Measurements from ENCODE around the gene TUBGCP3.

TUBGCP3 gene

DNA sequence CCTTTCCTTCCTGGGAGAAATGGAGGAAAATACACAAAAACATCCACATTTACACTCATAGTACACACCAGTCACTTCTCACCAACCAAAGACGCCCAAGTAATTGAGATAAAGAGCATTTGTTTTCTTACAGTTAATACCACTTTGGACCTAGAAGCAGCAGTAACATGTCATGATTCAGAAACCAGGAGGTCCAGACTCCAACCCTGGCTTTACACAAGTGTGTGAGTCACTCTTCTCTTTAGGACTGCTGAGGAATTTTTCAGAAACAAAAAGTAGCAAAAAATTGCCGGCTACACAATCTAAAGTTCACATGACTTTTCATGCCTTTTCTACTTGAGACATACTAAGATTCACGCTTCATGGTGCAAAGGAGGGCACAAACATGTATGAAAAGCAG lies 42.1 kb downstream of the TUBGCP3 start:
- H3K4me2 ChIP-seq: no peak overlapping the region
- H3K27ac ChIP-seq: no peak overlapping the region
- H3K9me3 ChIP-seq: no peaks in the 10 kb centered on the region
- TF ChIP-seq Cebpa-rat (IDR thresholded peaks at IDR 0.05): no peak
- H4K20me1 ChIP-seq: 0 out of 2 replicates have a peak, but pooled peaks cover 10% of the 10 kb centered on the region
- H3K9ac ChIP-seq: no peak overlapping the region
- H3K4me1 ChIP-seq: no peaks in the 10 kb centered on the region
- peaks cover 73% of the 10 kb centered on the region for H3K36me3 ChIP-seq
- H3K4me3 ChIP-seq: no peak overlapping the region
- H3K27me3 ChIP-seq: no peaks in the 10 kb centered on the region

DNA sequence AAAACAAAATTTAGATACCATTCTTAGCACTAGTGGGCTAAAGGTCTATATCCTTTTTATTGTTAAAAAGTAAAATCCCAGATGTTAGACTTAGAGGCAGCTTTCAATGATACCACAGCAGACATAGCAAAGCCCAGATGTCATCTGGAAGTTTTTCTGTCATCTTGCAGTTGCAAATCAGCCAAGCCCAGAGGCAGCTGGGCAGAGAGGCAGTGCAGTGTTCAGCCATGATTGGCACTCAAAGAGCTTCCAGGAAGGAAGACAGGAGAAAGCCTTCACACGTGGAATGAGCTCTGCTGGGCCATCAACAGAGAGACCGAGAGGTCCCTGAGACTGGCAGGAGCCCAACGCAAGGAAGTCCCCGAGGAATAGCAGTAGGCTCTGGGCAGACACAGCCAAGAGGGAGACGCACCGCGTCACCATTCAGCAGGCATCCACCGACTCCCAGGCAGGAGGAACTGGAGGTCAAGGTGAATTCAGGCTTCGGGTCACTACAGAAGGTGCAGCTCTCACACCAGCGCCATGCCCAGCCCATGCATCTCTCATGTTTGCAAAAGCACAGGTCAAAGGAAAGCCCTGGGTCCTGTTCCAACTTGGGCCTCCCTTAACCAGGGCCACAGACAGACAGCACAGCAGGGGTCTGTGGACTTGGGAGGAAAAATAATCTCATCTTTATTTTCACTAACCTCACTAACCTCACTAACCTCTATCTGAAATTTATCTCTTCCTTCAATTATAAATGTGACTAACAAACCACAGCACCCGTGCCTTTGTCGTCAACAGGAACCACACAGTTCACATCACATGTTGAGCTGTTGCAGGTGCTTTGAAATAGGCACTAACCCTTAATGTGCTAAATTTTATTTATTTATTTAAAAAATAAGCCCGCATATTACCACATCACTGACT lies 54.9 kb downstream of the TUBGCP3 start:
- Histone ChIP-seq H3K36me3 (peaks cover 35% of the 10 kb centered on the region), H3K4me1 (peaks cover 24% of the 10 kb centered on the region), H3K4me2 (peak overlapping the region; percentile 69), H3K27me3 (no peaks in the 10 kb centered on the region), H3K4me3 (no peak overlapping the region), H3K9me3 (no peaks in the 10 kb centered on the region), H4K20me1 (no peaks in the 10 kb centered on the region), H3K9ac (no peak overlapping the region), H3K27ac (peak overlapping the region; percentile 62)
- TF ChIP-seq Cebpa-rat (IDR thresholded peaks at IDR 0.05): no peak

DNA sequence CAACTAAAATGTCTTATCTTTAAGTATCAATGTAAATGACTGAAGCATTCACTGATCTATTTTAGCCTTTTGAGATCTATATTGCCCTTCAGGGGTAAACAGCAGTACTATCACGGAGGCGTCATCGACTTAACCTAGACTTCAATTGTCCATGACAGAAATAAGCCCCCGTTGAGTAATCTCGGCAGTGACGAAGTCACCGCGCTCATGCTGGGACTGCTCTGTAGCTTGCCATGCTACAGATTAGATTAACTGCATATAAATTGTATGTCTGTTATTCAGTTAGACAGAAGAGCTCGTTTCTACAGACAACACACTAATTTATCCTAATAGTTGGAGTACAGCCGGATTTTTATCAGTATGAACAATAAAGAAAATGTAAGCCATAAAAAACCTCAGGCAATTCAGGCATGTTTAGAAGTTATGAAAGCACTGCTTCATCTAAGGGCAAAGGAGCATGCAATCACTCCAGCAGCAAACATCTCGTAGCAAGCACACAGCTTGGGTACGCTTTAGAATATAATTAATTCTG lies 56.6 kb downstream of the TUBGCP3 start:
- peaks cover 39% of the 10 kb centered on the region for H3K36me3 ChIP-seq
- H3K9me3 ChIP-seq: no peaks in the 10 kb centered on the region
- no peak overlapping the region for H3K9ac ChIP-seq
- peaks cover 24% of the 10 kb centered on the region for H3K4me1 ChIP-seq
- H3K4me3 ChIP-seq: no peak overlapping the region
- H3K4me2 ChIP-seq: no peak overlapping the region
- no peak for TF ChIP-seq Cebpa-rat (IDR thresholded peaks at IDR 0.05)
- no peaks in the 10 kb centered on the region for H3K27me3 ChIP-seq
- H3K27ac ChIP-seq: no peak overlapping the region
- H4K20me1 ChIP-seq: no peaks in the 10 kb centered on the region

DNA sequence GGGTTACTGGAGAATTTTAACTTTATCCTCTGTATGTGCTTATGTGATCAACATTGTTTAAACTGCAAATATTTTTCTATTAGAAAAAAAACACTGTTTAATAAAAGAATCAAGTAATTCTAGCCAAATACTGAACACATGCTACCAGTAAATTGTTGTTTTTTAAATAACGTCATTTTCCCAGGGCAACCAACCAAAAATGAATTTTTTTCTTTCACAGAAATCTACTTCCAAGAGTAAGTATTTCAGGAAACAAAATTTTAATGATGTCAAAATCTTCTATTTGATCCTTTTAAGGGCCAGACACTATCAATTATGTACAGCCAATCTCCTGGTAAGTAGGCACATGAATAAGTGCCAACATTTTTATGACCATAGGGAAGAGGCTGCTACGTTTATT lies 57.1 kb downstream of the TUBGCP3 start:
- TF ChIP-seq Cebpa-rat (IDR thresholded peaks at IDR 0.05): no peak
- no peaks in the 10 kb centered on the region for H4K20me1 ChIP-seq
- no peak overlapping the region for H3K9ac ChIP-seq
- H3K27me3 ChIP-seq: no peaks in the 10 kb centered on the region
- peaks cover 39% of the 10 kb centered on the region for H3K36me3 ChIP-seq
- H3K4me3 ChIP-seq: no peak overlapping the region
- H3K27ac ChIP-seq: no peak overlapping the region
- H3K9me3 ChIP-seq: no peaks in the 10 kb centered on the region
- peaks cover 24% of the 10 kb centered on the region for H3K4me1 ChIP-seq
- H3K4me2 ChIP-seq: no peak overlapping the region

DNA sequence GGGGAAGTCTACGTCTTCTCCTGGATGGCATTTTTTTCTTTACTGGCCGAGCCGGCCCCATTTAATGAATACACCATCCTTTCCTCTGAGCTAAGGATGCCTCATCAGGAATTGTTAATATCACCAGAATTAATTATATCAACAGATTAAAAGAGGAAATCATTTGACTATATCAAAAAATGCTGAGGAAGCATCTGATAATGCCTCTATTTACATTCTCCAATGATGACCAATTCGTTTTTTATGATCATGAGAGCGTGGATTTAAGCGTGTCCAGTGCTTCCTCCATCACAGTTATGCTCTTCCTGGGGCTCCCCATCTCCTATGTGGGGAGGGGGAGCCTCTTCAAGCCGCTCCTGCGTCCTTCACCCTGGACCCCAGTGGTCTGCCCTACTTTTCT lies 58.7 kb downstream of the TUBGCP3 start:
- H3K9me3 ChIP-seq: no peaks in the 10 kb centered on the region
- H3K4me2 ChIP-seq: no peak overlapping the region
- H3K27ac ChIP-seq: no peak overlapping the region
- H3K9ac ChIP-seq: no peak overlapping the region
- H3K36me3 ChIP-seq: peaks cover 51% of the 10 kb centered on the region
- H4K20me1 ChIP-seq: peaks cover 13% of the 10 kb centered on the region; the same call in 1 of the 2 replicates
- H3K4me3 ChIP-seq: no peak overlapping the region
- H3K4me1 ChIP-seq: peaks cover 20% of the 10 kb centered on the region
- no peaks in the 10 kb centered on the region for H3K27me3 ChIP-seq
- TF ChIP-seq Cebpa-rat (IDR thresholded peaks at IDR 0.05): no peak

DNA sequence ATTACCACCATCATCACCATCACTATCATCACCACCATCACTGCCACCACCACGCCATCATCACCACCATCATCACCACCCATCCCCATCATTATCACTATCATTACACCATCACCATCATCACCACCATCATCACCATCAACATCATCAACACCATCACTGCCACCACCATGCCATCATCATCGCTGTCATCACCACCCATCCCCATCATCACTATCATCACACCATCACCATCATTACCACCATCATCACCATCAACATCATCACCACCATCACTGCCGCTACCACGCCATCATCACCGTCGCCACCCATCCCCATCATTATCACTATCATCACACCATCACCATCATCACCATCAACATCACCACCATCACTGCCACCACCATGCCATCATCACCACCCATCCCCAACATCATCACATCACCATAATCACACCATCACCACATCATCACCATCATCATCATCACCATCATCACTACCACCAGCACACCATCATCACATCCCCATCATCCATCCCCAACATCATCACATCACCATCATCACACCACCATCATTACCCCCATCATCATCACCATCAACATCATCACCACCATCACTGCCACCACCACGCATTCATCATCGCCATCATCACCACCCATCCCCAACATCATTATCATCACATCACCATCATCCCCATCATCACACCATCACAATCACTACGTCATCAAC lies 61.7 kb downstream of the TUBGCP3 start:
- H3K4me1 ChIP-seq: no peaks in the 10 kb centered on the region
- H3K27ac ChIP-seq: no peak overlapping the region
- peaks cover 77% of the 10 kb centered on the region for H3K36me3 ChIP-seq
- H3K4me2 ChIP-seq: no peak overlapping the region
- no peaks in the 10 kb centered on the region for H3K9me3 ChIP-seq
- H3K27me3 ChIP-seq: no peaks in the 10 kb centered on the region
- H3K4me3 ChIP-seq: no peak overlapping the region
- H4K20me1 ChIP-seq: peaks cover 30% of the 10 kb centered on the region; the same call in 1 of the 2 replicates
- no peak overlapping the region for H3K9ac ChIP-seq
- no peak for TF ChIP-seq Cebpa-rat (IDR thresholded peaks at IDR 0.05)

DNA sequence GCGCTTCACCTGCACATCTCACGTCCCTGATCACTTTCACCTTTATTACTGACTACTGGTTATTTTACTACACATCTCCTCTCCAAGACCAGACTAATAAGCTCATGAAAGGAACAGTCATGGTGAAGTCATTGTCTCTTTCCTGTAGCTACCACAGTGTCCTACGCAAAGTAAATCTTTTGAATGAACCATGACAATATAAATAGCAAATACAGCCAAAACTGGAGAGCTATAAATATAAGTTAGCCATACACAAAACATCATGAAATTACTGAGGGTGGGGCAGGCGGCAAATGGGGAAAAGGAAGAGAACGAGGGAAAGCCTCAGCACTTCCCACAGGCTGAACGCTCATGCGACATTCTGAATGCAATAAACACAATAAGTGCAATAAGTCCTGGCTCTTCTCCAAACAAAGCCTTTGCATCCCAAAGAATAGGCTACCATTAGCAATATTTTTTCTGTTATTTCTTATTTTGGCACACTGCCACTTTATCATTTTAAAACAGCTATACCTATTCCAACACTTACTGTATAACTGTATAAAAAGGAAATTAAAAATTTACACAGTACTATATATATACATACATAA lies 62.5 kb downstream of the TUBGCP3 start:
- TF ChIP-seq Cebpa-rat (IDR thresholded peaks at IDR 0.05): no peak
- H3K27ac ChIP-seq: no peak overlapping the region
- H4K20me1 ChIP-seq: peaks cover 31% of the 10 kb centered on the region; the same call in 1 of the 2 replicates
- no peaks in the 10 kb centered on the region for H3K9me3 ChIP-seq
- peaks cover 82% of the 10 kb centered on the region for H3K36me3 ChIP-seq
- H3K4me3 ChIP-seq: no peak overlapping the region
- H3K9ac ChIP-seq: no peak overlapping the region
- H3K4me2 ChIP-seq: no peak overlapping the region
- no peaks in the 10 kb centered on the region for H3K27me3 ChIP-seq
- H3K4me1 ChIP-seq: no peaks in the 10 kb centered on the region

DNA sequence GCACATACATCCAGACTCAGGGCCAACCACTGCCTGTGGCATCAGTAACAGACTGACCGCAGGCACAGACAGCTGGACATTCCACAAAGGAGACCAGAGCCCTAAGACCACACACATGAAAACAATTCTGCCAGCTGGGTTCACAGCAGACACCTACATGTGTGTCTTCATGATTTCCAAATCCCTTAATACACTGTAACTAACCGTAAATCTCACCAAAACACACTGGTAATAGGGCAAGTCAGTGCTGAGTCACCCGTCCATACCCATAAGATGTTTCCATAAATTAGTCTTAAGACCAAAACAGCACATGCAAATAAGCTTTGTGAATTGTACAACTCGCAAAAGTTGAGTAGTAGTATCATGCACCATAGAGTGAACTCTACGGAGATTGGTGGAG lies 65.4 kb downstream of the TUBGCP3 start:
- H3K4me2 ChIP-seq: no peak overlapping the region
- H3K27ac ChIP-seq: no peak overlapping the region
- peaks cover 95% of the 10 kb centered on the region for H3K36me3 ChIP-seq
- H3K4me1 ChIP-seq: no peaks in the 10 kb centered on the region
- TF ChIP-seq Cebpa-rat (IDR thresholded peaks at IDR 0.05): no peak
- no peaks in the 10 kb centered on the region for H3K9me3 ChIP-seq
- H3K9ac ChIP-seq: no peak overlapping the region
- no peaks in the 10 kb centered on the region for H3K27me3 ChIP-seq
- peaks cover 36% of the 10 kb centered on the region; the same call in 1 of the 2 replicates for H4K20me1 ChIP-seq
- H3K4me3 ChIP-seq: no peak overlapping the region

DNA sequence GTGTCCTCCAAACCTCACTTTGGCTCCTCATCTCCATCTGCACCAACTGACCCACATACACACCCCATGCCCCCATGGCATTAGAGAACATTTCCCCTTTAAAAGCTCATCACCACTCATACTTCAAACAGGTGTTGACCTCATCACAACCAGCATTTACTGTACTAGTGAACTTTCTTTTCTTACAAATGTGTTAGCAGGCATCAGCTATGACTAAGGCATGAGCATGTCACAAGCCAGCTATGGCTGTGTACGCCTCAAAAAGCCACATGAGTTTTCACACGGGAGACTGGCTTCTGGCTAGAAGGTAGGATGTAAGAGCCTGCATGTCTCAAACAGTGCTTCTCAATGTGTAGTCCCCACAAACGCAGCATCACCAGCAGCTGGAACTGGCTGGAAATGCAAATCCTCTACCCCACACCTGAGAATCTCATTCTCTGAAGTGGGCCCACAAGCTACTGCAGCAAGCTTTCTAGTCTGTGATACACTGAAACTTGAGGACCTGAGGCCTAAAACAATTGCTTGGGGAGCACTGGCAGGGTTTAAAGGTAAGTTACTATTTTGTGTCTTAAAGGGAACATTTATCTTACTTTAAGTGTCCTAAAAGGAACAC lies 66.8 kb downstream of the TUBGCP3 start:
- H4K20me1 ChIP-seq: peaks cover 36% of the 10 kb centered on the region; the same call in 1 of the 2 replicates
- no peak for TF ChIP-seq Cebpa-rat (IDR thresholded peaks at IDR 0.05)
- H3K9ac ChIP-seq: no peak overlapping the region
- H3K27me3 ChIP-seq: no peaks in the 10 kb centered on the region
- no peak overlapping the region for H3K27ac ChIP-seq
- H3K4me2 ChIP-seq: no peak overlapping the region
- no peaks in the 10 kb centered on the region for H3K9me3 ChIP-seq
- no peak overlapping the region for H3K4me3 ChIP-seq
- H3K36me3 ChIP-seq: peaks cover 95% of the 10 kb centered on the region
- no peaks in the 10 kb centered on the region for H3K4me1 ChIP-seq
